Esophagus (tissue), 2 donors: ENCODE results near the gene ZBTB43. TPM values are rescaled to one million over a fixed set of nuclear protein-coding genes. Genes with fewer than 3 reads are reported as not detected.

Source experiments
- H3K27ac ChIP-seq, 2 donors: one replicate each; pipeline ENCODE4 v1.5.1; 2013; ENCODE audit warnings: low read depth in 2 of 2, mild to moderate bottlenecking in 2 of 2, inconsistent platforms in 1 of 2, low read length in 1 of 2, moderate library complexity in 1 of 2
- H3K27me3 ChIP-seq, 2 donors: one replicate each; pipeline ENCODE4 v1.6.1; 2013; ENCODE audit warnings: low read length in 2 of 2, control low read depth in 1 of 2, mild to moderate bottlenecking in 1 of 2; ENCODE audit not compliant: insufficient read depth in 2 of 2, control insufficient read depth in 1 of 2
- H3K36me3 ChIP-seq, 2 donors: one replicate each; pipeline ENCODE4 v1.6.1; 2013; ENCODE audit warnings: low read length in 1 of 2; ENCODE audit not compliant: control insufficient read depth in 2 of 2, insufficient read depth in 2 of 2
- H3K4me1 ChIP-seq, 2 donors: one replicate each; pipeline ENCODE4 v1.6.1; 2013; ENCODE audit warnings: low read length in 1 of 2; ENCODE audit not compliant: control insufficient read depth in 2 of 2, insufficient read depth in 2 of 2
- H3K4me3 ChIP-seq, 2 donors: one replicate each; pipeline ENCODE4 v1.5.1; 2013; ENCODE audit warnings: low read length in 2 of 2, mild to moderate bottlenecking in 2 of 2, low read depth in 1 of 2, moderate library complexity in 1 of 2
- H3K9me3 ChIP-seq, 2 donors: one replicate each; pipeline ENCODE4 v1.6.1; 2013; ENCODE audit warnings: mild to moderate bottlenecking in 2 of 2, low read depth in 1 of 2, low read length in 1 of 2, moderate library complexity in 1 of 2; ENCODE audit not compliant: control insufficient read depth in 2 of 2, insufficient read depth in 1 of 2
- WGBS, 2 donors: extraction: QIAGEN DNeasy Blood & Tissue Kit; methylation state at CpG; one replicate each; pipeline ENCODE4 v1.1.7; 2013; 5-methylcytosine and 5-hydroxymethylcytosine counted together
- polyA plus RNA-seq, 2 donors: library from polyadenylated mRNA; stranded (reverse); fragments of 200-250 nt; gene quantifications; one replicate each; pipeline ENCODE4 v1.2.3, GENCODE V29; 2013
- donor health status: healthy with polysubstance abuse.
- donor health status: Bipolar disorder and iron deficiency.

The ZBTB43 gene
- polyA plus RNA-seq, 2 donors = 4.8 to 5.0 TPM

- no peaks in the 10 kb centered on the region for H3K4me1 ChIP-seq
- WGBS, 2 donors = 79 to 81% methylated on average over 6 of the region's 6 CpGs
- H3K4me3 ChIP-seq = no peak overlapping the region
- H3K27ac ChIP-seq = no peak overlapping the region
- H3K9me3 ChIP-seq = no peaks in the 10 kb centered on the region
- no peaks in the 10 kb centered on the region for H3K27me3 ChIP-seq
- H3K36me3 ChIP-seq = no peaks in the 10 kb centered on the region
Measured at GRCh38 chr9:126851286-126851880, 46.5 kb downstream of the ZBTB43 start.

GRCh38 chr9:126852086-126852688, 47.3 kb downstream of the ZBTB43 start:
- no peak overlapping the region for H3K4me3 ChIP-seq
- H3K4me1 ChIP-seq = no peaks in the 10 kb centered on the region
- no peak overlapping the region for H3K27ac ChIP-seq
- no peaks in the 10 kb centered on the region for H3K36me3 ChIP-seq
- H3K9me3 ChIP-seq = no peaks in the 10 kb centered on the region
- 34% methylated on average over 3 of the region's 3 CpGs for WGBS, 2 donors
- H3K27me3 ChIP-seq = no peaks in the 10 kb centered on the region

GRCh38 chr9:126853667-126854066, 48.8 kb downstream of the ZBTB43 start:
- no peak overlapping the region for H3K27ac ChIP-seq
- 70 to 81% methylated on average over 5 of the region's 5 CpGs for WGBS, 2 donors
- no peaks in the 10 kb centered on the region for H3K4me1 ChIP-seq
- no peaks in the 10 kb centered on the region for H3K36me3 ChIP-seq
- H3K4me3 ChIP-seq = no peak overlapping the region
- H3K27me3 ChIP-seq = no peaks in the 10 kb centered on the region
- no peaks in the 10 kb centered on the region for H3K9me3 ChIP-seq

GRCh38 chr9:126854734-126855133, 49.9 kb downstream of the ZBTB43 start:
- WGBS, 2 donors = 25 to 32% methylated on average over 7 of the region's 7 CpGs
- Histone ChIP-seq H3K27me3 (no peaks in the 10 kb centered on the region), H3K4me3 (no peak overlapping the region), H3K9me3 (no peaks in the 10 kb centered on the region), H3K36me3 (no peaks in the 10 kb centered on the region), H3K27ac (no peak overlapping the region), H3K4me1 (no peaks in the 10 kb centered on the region)

GRCh38 chr9:126856326-126856877, 51.6 kb downstream of the ZBTB43 start:
- Histone ChIP-seq H3K4me1 (peaks cover 0 to 4% of the 10 kb centered on the region in 2 donors), H3K27ac (no peak overlapping the region), H3K36me3 (no peaks in the 10 kb centered on the region), H3K9me3 (no peaks in the 10 kb centered on the region), H3K4me3 (no peak overlapping the region), H3K27me3 (no peaks in the 10 kb centered on the region)
- WGBS, 2 donors = 82 to 87% methylated on average over 6 of the region's 6 CpGs

GRCh38 chr9:126857261-126857960, 52.6 kb downstream of the ZBTB43 start:
- Histone ChIP-seq H3K9me3 (no peaks in the 10 kb centered on the region), H3K27ac (no peak overlapping the region)
- WGBS, 2 donors = 52 to 55% methylated on average over 8 of the region's 8 CpGs

GRCh38 chr9:126859111-126859510, 54.3 kb downstream of the ZBTB43 start:
- Histone ChIP-seq H3K4me1 (peaks cover 4 to 9% of the 10 kb centered on the region in 2 donors), H3K4me3 (no peak overlapping the region), H3K9me3 (no peaks in the 10 kb centered on the region), H3K27me3 (no peaks in the 10 kb centered on the region), H3K27ac (no peak overlapping the region), H3K36me3 (no peaks in the 10 kb centered on the region)
- 90 to 96% methylated on average over 2 of the region's 2 CpGs for WGBS, 2 donors

More at GRCh38 chr9:126857261-126857960, 52.6 kb downstream of the ZBTB43 start:
- no peaks in the 10 kb centered on the region for H3K36me3 ChIP-seq
- H3K27me3 ChIP-seq = no peaks in the 10 kb centered on the region
- H3K4me1 ChIP-seq = peaks cover 4 to 8% of the 10 kb centered on the region in 2 donors
- no peak overlapping the region for H3K4me3 ChIP-seq

GRCh38 chr9:126860077-126860756, 55.4 kb downstream of the ZBTB43 start, which contains the start of gene ZBTB34:
Gene ZBTB34, plus strand, starts transcription at chr9:126860639. Its CDS starts 18,761 bp downstream, at chr9:126879400.
- Histone ChIP-seq H3K4me3 (peak within 1 kb of the TSS; percentile 83 to 97), H3K36me3 (no peaks in the 10 kb centered on the region), H3K9me3 (no peaks in the 10 kb centered on the region), H3K4me1 (peaks cover 4 to 9% of the 10 kb centered on the region in 2 donors), H3K27ac (peak within 1 kb of the TSS; percentile 92 to 93), H3K27me3 (no peaks in the 10 kb centered on the region)
- WGBS, 2 donors = 1% methylated on average over 54 to 67 of the region's 67 CpGs

- Histone ChIP-seq H3K9me3 (no peaks in the 10 kb centered on the region), H3K4me3 (peak overlapping the region; percentile 83 to 97), H3K4me1 (peaks cover 4 to 9% of the 10 kb centered on the region in 2 donors), H3K27ac (peak overlapping the region; percentile 92 to 93), H3K27me3 (no peaks in the 10 kb centered on the region), H3K36me3 (peaks cover 0 to 2% of the 10 kb centered on the region in 2 donors)
- WGBS, 2 donors = 1 to 2% methylated on average over 25 to 71 of the region's 71 CpGs
Measured at GRCh38 chr9:126860757-126861466, 56.1 kb downstream of the ZBTB43 start.
